Stimulated activated CD4-positive, alpha-beta T cell treated with anti-CD3 and anti-CD28 coated beads, Interleukin-15, amount 100 ng/mL, for 1 hour (primary cell): ENCODE data around the gene HGFAC.
"Not testable (repeated sequence)": the region's sequence is repeated elsewhere in the genome, so short reads cannot be mapped to it uniquely, and the experiment has no call there.

Experiments
- DNase-seq, 2 donors: peaks; one replicate each; pipeline ENCODE4 v3.0.0-alpha.2; 2020; ENCODE audit warnings: low read depth in 1 of 2, low spot score in 1 of 2

HGFAC gene

DNA sequence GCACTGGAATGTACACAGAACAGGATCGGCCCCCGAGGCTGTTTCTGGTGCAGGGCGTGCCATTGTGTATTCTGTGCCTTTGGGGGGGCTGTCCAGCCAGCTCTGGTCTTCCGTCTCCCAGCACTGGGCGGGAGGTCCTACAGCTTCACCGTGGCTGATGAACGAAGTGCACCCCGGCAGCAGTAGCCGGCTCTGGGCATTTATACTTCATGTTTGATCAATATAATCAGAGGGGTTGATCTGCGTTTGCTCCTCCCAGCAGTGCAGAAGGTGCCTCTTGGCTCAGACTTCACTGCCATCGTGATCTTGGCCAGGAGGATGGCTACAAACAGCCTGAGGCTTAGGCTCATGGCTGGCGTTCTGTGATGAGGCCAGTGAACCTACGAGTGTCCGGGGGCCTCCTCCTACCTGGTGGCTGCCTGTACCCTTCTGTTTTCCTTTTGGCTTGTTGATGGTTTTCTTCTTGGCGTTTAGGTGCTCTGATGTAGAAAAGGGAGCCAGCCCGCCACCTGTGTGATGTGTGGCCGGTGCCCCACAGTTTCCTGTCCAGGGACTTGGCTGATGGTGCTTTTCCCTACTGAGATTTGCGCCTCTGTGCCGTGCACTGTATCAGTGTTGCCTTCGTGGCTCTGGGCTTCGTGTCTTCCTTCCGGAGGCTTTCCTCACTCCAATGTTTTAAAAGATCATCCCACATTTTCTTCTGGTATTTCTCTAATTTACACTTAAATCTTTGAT is 31.2 kb upstream of the HGFAC start:
- DNase-seq, result no peak

DNA sequence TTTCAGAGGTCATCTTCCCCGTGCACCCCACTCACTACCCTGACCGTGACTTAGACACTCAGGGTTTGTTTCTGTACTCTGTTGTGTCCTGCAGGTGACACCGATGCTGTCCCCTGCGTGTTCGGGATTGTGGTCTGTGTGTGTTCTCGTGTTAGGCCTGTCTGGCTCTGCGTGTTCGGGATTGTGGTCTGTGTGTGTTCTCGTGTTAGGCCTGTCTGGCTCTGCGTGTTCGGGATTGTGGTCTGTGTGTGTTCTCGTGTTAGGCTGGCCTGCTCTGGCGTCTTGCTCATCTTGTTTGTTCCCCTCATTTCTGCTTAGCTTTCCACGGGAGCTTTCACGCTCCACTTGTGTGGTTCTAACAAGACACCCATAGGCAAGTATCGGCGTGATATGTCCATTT is 30.6 kb upstream of the HGFAC start:
- not testable (repeated sequence) for DNase-seq

DNA sequence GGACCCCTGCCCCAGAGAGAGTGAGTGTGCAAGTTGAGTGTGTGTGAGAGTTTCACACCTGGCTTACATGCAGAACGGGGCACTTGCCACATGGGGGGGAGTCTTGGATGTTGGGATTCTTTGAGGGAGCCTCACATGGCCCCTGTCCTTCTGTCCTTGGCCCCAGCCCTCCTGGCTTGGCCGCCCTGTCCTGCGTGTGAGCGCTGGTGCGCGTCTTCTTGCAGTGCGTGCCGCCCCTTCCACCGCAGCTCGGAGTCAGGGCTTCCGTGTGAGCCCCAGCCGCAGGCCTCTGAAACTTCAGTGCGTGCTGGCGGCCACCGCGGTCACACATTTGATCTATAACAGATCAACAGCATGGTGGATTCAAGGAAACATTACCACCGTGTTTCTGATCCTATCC is 30.1 kb upstream of the HGFAC start:
- DNase-seq, result no peak

DNA sequence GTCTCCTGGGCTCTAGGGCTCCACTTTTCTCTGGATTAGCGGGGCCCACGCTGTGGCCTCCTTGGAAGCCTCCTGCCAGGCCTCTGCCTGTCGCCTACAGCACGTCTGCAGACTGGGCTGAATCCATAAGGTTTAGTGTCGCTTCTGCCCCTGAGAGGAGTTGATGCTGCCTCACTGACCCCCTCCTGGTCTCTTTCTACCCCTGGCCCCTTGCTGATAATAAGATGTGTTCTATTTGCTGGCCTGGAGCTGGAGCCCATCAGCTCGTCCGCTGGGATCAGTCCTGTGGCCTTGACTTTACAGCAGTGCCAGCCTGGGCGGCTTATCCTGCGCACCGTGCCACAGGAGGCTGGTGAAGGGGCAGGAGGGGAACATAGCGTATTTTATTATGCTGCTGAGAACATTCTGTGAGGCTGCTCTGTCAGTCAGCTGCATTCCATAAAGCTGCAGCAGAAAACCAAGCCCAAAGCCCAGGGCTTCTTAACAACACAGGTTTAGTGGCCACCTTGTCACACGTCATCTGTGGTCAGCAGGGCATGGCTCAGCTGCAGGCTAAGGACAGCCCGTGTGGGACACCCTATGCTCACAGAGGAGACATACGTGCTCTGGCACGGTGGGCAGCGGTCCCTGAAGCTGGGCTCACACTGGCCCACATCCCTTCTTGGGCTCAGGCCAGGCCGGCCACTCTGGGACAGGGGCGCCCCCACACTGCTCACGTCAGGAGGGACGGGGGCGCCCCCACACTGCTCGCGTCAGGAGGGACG is 29.3 kb upstream of the HGFAC start:
- DNase-seq, result no peak

DNA sequence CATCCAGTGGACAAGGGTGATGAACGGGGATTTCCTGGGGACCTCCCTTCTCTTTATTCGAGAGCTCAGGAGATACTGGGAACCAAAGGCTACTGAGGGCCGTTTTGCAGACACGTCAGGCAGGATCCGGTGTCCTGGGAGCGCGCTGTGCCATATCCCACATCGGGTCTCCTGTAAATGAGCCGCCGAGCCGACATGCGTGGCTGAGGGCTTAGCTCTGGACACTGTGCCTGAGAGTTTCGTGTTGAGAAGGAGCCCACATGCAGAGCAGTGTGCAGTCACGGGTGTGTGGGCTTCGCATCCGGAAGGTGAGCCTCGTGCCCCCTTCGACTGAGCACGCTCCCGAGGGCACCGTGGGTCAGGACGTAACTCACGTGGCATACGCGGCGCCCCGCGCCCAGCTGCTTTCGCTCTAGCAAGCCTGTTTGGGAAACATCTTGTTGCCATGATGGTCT is 28.5 kb upstream of the HGFAC start:
- no peak for DNase-seq

DNA sequence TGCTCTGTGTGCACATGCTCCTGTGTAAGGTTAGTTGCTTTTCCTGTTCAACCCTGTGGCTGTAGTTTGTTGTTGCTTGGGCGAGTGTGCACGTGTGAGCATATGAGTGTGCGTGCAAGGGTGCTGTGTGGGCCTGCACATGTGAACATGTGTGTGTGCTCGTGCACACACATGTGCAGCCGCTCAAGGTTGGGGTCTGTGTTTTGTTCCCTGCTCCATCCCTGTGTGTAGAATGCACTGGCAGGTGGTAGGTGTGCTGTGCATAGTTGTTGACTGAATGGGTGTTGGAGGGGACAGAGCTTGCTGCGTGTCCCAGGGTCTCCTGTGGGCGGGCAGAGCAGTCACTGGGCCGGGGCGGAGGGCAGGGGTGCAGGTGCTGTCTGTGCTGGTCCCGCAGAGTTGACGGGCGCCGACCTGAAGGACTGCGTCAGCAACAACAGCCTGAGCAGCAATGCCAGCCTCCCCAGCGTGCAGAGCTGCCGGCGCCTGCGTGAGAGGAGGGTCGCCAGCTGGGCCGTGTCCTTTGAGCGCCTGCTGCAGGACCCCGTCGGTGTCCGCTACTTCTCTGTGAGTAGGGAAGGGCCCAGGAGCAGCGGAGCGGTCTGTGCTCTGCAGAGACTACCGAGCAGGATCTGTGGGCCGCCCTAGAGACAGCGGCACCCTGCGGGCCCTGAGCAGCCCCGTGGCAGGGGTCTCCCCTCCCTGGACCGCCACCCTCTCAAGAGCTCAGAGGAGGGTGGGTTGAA is 27.9 kb upstream of the HGFAC start:
- DNase-seq, result no peak

DNA sequence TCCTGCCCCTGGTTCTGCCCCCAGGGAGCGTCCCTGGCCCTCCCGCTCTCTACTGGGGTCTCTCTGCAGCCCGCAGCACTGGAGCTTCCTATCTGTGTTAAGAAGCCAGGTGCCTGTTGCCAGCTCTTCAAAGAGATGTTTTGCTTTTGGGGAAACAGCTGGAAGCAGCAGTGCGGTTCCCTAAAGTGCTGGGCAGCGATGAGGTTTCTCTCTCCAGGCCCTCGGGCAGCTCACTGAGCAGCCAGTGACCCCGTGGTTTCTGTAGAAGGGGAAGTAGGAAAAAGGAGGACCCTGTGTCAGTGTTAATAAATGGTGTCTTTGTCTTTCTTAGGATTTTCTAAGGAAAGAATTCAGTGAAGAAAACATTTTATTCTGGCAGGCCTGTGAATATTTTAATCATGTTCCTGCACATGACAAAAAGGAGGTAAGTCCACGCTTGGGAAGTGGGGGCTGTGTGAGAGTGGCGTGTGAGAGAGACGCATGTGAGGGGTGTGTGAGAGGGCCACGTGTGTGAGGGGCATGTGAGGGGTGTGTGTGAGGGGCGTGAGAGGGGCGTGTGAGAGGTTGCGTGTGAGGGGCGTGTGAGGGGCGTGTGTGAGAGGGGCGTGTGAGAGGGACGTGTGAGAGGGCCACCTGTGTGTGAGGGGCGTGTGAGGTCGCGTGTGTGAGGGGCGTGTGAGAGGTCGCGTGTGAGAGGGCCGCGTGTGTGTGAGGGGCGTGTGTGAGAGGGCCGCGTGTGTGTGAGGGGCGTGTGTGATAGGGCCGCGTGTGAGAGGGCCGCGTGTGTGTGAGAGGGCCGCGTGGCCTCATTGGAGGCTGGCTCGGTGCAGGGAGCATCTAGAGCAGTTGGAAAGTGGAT is 27.1 kb upstream of the HGFAC start:
- DNase-seq, result no peak

DNA sequence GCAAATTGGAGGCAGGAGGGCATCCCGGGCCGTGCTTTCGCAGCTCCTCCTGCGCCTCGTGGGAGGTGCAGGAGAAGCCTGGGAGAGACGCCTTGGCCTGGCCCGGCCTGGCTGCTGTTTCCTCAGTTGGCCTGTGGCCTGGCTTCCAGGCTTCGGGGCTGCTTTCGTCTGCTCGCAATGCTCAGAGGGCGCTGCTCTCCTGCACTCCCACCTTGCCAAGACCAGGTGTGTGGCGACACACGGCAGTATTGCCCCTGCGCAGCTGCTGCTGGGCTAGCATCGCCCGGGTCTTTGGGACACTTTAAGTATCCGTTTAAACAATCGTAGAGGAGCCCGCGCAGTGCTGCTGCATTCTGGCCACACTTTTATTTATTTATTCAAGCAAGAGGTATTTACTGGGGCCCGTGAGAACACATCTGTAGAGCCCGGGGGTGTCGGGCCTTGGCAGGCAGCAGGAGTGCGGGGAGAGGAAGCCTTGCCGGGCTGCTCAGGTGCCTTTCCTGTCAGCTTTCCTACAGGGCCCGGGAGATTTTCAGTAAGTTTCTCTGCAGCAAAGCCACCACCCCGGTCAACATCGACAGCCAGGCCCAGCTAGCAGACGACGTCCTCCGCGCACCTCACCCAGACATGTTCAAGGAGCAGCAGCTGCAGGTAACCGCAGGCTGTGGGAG is 26.2 kb upstream of the HGFAC start:
- DNase-seq, result no peak

DNA sequence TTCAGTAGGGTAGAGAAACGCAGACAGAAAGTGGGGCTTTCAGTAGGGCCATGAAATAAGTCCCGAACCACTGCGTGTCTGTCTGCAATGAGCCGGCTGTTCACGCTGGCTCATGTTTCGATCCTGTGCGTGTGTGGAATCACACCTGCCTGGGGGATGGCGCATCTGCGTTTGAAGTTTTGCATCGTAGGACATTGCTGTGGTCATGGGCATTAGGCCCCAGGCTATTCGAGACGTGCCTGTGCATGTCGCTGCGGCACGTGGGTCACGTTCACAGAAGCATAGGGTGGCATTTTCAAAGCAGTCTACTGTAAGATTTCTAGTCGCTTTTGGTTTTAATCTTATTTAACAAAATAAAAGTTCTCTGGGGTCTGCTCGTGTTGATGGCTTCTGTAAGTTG is 25.5 kb upstream of the HGFAC start:
- no peak for DNase-seq

DNA sequence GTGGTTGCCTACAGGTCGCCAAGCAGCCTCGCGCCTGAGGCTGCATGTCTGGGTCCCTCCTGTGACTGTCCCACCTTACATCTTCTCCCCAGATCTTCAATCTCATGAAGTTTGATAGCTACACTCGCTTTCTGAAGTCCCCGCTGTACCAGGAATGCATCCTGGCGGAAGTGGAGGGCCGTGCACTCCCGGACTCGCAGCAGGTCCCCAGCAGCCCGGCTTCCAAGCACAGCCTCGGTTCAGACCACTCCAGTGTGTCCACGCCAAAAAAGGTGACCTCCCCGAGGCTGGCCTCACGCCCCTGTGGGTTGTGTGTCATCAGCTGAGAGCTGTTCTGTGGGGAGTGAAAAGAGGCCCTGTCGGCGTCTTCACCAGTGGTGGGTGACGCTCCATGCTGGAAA is 24.9 kb upstream of the HGFAC start:
- no peak for DNase-seq

DNA sequence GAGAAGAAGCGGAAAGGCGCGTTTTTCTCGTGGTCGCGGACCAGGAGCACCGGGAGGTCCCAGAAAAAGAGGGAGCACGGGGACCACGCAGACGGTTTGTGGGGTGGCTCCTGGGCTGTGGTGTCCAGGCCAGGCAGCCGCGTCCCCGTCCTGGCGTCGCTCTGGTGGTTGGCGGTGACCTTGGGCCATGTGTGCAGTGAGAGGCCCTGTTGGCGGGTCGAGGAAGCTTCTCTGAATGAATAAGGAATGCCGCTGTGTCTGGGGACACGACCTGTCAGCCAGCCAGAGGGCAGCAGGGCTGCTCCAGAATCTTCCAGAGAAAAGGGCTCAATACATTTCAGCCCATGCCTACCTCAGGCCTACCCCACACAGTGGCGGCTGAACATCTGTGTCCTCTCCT is 24.3 kb upstream of the HGFAC start:
- no peak for DNase-seq

DNA sequence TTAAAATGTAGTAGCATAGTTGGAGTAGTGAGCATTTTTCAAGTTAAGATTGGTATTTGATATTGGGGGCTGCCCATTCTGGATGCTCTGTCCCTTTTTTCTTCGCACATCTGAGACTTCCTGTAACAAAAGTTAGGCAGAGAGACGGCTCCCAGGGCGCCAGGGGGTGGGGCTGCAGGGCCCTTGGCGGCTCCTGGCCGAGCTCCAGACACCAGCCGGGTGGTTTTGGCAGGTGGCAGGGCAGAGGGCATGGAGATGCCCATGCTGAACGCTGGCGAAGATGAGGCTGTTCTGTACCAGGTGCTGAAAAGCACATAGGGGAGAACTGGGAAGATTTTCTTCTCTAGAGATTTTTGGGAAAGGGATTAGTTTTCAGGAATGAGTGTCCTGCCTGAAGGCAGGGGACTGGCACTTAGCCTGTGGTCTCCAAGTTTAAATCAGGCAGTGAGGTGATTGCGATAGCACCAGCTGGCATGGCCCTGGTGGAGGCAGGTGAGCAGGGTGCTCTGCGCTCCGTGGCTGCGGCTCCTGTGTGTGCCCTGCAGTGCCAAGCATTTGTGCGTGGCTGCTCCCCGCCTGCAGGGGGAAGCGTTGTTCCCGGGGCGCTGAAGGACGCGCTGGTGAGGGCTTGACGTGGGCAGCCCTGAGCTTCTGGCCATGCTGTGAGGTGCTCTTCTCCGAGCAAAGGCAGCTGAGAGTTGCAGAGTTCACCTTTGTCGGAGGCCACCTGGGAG is 23.6 kb upstream of the HGFAC start:
- no peak for DNase-seq

DNA sequence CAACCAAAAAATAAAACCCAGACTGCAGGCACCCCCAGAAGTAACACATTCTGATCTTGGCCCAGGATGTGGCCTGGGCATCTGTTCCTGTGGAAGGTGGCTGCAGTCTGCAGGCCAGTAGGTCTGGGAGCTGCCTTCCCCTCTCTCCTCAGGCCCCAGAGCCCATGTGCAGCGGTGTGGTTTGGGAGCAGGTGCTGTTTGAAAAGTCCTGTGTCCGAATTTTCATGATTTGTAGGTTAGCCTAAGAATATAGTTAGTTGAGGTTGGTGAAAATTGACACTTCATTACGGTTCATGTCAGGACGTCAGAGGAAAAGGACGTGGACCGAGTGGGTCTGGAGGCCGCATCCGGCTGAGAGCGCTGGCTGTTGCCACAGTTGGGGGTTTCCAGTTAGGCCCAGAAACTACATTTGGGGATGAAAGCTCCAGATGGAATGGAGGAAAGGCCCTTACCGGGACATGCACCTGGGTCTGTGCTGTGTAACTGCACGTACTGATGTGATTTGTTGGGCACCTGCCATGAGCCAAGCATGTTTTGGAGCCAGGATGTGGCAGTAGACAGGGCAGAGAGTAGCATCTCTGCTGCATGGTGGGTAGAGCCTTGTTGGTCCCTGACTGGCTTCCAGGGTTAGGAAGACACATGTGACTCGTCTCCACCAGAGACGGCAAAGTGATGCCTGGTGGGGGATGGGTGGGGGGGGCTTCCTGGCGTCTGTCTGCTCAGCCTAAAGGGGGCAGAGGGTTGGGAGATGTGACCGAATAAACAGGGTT is 21.7 kb upstream of the HGFAC start:
- DNase-seq, result no peak

DNA sequence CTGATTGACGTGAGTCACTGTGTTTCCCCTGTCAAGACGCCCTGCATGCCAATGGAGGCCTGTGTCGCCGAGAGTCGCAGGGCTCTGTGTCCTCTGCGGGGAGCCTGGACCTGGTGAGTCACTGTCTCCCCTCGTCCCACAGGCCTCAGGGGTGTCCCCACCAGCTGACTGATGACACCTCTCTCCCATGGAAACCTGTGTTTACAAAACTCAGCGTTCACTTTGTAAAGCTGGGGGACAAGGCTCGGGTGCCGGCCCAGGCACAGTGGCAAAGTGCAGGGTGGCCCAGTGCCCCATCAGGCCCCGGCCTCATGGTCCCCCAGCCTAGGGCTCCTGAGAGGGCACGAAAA is 21.2 kb upstream of the HGFAC start:
- no peak for DNase-seq

DNA sequence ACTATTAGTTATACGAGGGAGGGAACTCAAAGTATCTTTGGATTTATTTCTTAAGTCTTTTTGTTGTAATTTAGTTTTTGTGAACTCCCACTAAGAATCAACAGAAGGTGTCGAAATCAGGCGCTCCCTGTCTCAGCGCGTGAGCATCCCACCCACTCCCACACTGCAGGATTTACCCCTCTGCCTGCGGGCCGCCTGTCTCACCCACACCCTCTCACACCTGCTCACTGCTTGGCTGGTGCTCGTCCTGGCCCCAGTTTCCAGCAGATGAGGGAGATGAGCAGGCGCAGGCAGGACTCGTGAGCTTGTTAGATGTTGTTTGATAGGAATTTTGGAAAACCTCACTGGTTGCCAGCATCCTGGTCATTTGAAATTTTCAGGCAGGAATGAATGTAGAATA is 20.8 kb upstream of the HGFAC start:
- DNase-seq, result no peak

DNA sequence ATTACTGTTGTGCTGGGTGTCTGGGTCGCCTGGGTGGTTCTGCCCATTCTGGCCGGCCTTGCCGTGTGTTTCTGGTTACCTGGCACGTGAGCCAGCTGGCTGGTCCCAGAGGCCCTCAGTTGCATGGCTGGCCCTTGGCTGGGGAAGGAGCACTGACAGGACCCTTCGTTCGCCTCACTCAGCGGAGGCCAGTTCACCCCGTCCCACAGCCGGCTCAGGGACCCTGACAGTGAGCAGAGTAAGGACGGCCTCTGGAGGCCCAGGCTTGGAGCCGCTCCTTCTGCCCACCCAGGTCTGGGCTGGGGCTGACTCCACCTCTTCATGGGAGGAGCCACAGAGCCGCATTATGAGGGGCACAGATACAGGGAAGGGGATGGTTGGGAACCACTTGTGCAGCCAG is 20.3 kb upstream of the HGFAC start:
- DNase-seq, result no peak

DNA sequence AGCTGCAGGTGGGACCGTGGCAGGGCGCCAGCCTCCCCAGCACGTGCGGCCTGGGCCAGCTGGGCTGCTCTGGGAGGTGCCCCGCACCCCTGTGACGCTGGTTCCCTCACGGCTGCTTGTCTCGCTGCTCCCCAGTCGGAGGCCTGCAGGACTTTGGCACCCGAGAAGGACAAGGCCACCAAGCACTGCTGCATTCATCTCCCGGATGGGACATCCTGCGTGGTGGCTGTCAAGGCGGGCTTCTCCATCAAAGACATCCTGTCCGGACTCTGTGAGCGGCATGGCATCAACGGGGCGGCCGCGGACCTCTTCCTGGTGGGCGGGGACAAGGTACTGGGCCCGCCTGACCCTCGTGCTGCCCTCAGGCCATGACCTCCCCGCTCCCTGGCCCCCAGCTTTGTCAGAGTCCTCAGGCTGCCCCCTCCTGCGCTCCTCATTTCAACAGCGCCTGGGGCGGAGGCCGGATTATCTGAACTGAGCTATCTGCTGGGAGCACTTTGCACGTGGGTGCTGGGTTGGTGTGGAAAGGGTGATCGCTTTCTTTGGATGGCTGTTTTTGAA is 19.4 kb upstream of the HGFAC start:
- no peak for DNase-seq

DNA sequence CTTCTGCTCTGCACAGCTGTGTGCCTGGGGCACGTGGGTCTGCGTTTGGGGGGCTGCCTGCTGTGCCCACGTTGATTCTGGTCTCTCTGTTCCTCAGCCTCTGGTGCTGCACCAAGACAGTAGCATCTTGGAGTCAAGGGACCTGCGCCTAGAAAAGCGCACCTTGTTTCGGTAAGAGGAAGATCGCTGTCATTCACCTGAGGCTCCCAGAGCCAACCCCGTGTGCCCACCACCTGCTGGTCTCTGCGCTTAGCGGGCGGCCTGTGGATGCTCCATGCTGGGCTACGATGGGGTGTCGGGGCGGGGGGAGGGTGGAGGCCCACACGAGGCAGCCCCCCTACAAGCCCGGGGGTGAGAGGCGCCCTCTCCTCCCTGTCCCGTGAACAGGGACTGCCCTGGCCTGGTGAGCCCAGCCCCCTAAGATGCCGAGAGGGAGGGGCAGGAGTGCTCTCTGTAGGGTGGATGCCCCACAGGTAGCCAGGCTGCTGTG is 18.9 kb upstream of the HGFAC start:
- no peak for DNase-seq

DNA sequence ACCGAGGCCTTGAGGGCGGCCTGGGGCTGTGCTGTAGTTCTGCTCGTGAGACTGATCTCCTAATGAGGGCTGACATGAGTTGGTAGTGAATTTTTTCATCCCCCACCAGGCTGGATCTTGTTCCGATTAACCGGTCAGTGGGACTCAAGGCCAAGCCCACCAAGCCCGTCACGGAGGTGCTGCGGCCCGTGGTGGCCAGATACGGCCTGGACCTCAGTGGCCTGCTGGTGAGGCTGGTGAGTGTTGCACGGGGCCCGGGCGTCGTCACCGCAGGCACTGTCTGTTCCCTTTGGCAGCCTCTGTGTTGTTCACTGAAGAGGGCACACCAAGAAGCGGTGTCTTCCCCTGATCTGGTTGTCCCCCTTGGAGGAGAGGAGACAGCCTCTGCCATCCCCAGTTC is 18.4 kb upstream of the HGFAC start:
- no peak for DNase-seq
